ENCODE measurements around the gene RPL3.

Gene RPL3

DNA sequence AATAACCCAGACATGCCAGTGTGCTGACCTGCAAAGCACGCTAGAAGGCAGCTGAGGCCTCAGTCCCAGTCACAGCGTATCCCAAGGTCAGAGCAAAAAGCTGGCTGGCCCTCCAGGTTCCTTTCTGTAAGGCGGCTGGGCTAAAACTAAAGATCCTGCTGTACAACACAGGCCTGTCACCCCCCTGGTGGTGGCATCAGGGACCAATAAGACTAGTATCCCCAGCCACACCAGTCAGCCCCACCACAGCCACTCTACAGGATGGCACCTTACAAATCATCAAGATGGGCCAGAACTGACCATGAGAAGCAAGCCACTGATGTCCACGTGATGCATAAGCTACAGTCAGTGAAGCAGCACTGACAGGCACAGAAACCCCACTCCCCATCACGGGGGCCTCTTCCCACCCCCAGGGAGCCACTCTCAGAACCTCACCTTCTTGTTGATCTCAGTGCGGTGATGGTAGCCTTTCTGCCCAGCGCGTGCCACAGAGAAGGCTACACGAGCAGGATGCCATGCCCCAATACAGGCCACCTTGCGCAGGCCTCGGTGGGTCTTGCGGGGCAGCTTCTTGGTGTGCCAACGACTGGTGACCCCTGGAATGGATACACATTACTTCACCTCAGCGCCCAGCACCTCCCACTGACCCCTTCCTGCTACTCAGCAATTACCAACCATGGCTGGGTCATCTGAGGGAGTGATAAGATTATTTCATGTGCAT lies 5.0 kb downstream of the RPL3 start:
- no peak for DNase-seq (ENCODE audit: low read depth)
- H3K4me3 ChIP-seq (ENCODE audit: low read depth, low read length) = peak overlapping the region; percentile 25
- TF ChIP-seq, protein P1, sequence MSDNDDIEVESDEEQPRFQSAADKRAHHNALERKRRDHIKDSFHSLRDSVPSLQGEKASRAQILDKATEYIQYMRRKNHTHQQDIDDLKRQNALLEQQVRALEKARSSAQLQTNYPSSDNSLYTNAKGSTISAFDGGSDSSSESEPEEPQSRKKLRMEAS (IDR thresholded peaks at IDR 0.05; ENCODE audit: low read depth, low read length) = no peak
- TF ChIP-seq, protein P2, sequence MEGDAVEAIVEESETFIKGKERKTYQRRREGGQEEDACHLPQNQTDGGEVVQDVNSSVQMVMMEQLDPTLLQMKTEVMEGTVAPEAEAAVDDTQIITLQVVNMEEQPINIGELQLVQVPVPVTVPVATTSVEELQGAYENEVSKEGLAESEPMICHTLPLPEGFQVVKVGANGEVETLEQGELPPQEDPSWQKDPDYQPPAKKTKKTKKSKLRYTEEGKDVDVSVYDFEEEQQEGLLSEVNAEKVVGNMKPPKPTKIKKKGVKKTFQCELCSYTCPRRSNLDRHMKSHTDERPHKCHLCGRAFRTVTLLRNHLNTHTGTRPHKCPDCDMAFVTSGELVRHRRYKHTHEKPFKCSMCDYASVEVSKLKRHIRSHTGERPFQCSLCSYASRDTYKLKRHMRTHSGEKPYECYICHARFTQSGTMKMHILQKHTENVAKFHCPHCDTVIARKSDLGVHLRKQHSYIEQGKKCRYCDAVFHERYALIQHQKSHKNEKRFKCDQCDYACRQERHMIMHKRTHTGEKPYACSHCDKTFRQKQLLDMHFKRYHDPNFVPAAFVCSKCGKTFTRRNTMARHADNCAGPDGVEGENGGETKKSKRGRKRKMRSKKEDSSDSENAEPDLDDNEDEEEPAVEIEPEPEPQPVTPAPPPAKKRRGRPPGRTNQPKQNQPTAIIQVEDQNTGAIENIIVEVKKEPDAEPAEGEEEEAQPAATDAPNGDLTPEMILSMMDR (IDR thresholded peaks at IDR 0.05; ENCODE audit: low read depth, low read length) = no peak
- no peak for TF ChIP-seq MYC (IDR thresholded peaks at IDR 0.05; ENCODE audit: low read depth, low read length)
- no peak for TF ChIP-seq POLR2A (IDR thresholded peaks at IDR 0.05; ENCODE audit: extremely low read depth, insufficient read length)

DNA sequence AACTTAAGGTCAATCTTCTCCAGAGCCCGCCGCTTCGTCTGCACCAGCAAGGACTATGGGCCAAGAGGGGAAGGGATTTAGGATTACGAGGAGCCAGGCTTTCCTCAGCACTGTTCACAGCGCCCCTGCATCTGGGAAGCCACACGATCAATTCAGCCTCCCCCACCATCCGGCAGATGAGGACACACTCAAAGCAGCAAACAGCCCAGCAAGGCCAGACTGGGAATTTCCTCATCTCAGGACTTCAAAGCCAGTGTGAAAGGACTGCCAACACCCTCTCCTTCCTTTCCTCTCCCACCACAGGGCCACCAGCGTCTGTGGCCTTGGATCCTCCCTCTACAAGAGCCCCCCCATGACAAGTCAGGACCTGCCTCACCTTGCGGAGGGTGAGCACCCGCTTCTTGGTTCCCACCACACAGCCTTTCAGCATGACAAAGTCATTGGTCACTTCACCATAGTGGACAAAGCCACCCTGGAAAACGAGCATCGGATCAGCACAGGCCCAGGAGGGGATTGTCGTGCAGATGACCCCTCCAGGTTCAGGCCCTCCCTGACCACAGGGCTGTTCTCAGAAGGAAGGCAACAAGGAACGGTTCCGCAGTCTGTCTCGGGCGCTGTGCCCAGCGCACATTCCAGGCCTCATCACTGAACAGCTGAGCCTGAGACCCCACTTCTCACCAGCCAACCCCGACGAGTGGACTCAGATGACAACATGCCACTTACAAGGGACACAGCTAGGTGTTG lies 6.0 kb downstream of the RPL3 start:
- H3K4me3 ChIP-seq (ENCODE audit: low read depth, low read length) = no peak overlapping the region
- no peak for DNase-seq (ENCODE audit: low read depth)
- TF ChIP-seq POLR2A (IDR thresholded peaks at IDR 0.05; ENCODE audit: extremely low read depth, insufficient read length) (no peak), MYC (IDR thresholded peaks at IDR 0.05; ENCODE audit: low read depth, low read length) (no peak)
- TF ChIP-seq, protein P2 (IDR thresholded peaks at IDR 0.05; ENCODE audit: low read depth, low read length) = no peak
- TF ChIP-seq, protein P1 (IDR thresholded peaks at IDR 0.05; ENCODE audit: low read depth, low read length) = no peak

DNA sequence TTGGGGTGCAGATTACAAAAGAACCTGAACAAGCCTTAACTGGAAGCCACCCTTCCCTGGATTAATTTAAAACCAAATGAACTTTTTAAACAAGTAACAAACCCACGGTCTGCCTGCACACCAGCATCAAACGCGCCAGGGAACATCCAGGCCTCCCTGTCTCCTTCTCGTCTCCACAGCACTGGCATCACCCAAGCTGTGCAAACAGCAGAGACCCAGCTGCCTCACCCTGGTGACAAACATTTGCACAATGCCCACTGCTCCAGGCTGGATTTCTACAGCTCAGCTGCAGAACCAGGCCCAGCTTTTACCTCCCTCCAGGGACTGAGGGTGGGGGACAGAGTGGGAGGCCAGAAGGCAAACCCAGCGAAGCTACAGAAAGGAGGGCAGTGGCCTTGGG lies 7.0 kb downstream of the RPL3 start:
- TF ChIP-seq, protein P1 (IDR thresholded peaks at IDR 0.05; ENCODE audit: low read depth, low read length) = no peak
- TF ChIP-seq POLR2A (IDR thresholded peaks at IDR 0.05; ENCODE audit: extremely low read depth, insufficient read length) (no peak), MYC (IDR thresholded peaks at IDR 0.05; ENCODE audit: low read depth, low read length) (no peak)
- TF ChIP-seq, protein P2 (IDR thresholded peaks at IDR 0.05; ENCODE audit: low read depth, low read length) = no peak
- no peak overlapping the region for H3K4me3 ChIP-seq (ENCODE audit: low read depth, low read length)
- no peak for DNase-seq (ENCODE audit: low read depth)

DNA sequence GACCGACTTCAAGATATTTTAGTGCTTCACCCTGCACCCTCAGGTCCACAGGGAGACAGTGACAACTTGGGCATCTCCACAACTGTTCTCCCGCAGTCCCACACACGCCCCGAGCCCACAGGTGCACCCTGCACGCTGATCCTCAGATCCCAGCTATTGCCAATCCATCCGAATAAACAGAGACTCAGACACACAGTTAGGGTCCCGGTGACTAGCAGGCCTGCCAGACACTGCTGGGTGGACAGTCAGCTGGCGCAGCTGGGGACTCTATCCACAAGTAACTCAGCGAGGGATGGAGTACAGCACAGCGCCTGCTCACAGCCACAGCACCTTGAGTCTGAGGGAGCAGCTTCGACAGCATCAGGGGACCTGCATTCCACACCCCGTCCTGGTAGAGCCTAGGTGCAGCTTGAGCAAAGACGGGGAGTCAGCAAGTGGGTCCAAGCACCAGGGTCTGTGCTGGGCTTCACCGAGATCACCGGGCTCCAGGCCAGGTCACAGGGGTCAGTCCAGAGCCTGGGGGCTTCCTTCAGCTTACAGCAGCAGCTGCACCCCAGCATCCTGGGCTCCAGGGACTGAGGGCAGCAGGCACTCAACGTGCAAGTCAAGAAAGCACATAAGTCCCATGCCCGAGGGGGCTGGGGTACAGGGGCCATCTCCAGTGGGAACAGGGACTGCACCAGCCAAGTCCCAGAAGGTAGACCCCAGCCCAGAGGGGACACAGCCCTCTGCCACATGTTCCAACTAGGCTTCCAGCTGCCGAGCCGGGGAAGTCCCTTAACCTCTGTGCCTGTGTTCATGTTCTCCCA lies 7.6 kb downstream of the RPL3 start:
- TF ChIP-seq MYC (IDR thresholded peaks at IDR 0.05; ENCODE audit: low read depth, low read length) (no peak), POLR2A (IDR thresholded peaks at IDR 0.05; ENCODE audit: extremely low read depth, insufficient read length) (no peak)
- TF ChIP-seq, protein P2 (IDR thresholded peaks at IDR 0.05; ENCODE audit: low read depth, low read length) = no peak
- peak; percentile 40 for DNase-seq (ENCODE audit: low read depth)
- no peak overlapping the region for H3K4me3 ChIP-seq (ENCODE audit: low read depth, low read length)

DNA sequence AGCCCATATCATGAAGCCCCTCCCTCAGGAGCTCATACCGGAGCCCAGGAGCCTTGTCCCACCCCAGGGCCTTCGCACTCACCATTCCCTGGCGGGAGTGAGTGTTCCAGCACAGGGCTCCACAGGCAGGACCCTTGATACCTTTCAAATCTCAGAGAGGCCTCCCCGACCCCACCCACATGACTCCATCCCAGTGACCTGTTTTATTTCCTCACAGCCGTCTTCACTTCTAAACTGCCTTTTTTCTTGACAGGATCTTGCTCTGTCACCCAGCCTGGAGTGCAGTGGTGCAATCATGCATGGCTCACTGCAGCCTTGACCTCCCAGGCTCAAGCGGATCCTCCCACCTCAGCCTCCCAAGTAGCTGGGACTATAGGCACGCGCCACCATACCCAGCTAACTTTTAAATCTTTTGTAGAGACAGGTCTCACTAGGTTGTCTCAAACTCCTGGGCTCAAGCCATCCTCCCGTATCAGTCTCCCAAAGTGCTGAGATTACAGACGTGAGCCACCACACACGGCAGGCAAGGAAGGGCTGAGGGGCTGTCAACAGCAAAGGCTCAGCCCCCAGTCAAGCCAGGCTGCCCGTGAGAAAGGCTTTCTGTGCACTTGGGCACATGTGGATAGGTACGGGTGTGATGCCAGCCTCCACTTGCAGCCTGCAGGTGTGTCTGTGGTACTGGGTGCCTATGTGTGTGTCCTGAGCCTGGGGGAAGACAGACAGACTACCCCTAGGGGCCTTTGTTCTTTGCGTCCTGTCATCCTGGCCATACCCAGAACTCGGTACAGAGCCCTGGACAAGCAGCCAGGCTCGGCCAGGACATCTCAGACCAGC lies 9.3 kb downstream of the RPL3 start:
- peak; percentile 48 for DNase-seq (ENCODE audit: low read depth)

More for the DNA sequence above, 9.3 kb downstream of the RPL3 start:
- no peak for TF ChIP-seq POLR2A (IDR thresholded peaks at IDR 0.05; ENCODE audit: extremely low read depth, insufficient read length)
- TF ChIP-seq MYC (IDR thresholded peaks at IDR 0.05; ENCODE audit: low read depth, low read length) = no peak
- TF ChIP-seq, protein P1 (IDR thresholded peaks at IDR 0.05; ENCODE audit: low read depth, low read length) = no peak
- TF ChIP-seq, protein P2 (IDR thresholded peaks at IDR 0.05; ENCODE audit: low read depth, low read length) = no peak
- H3K4me3 ChIP-seq (ENCODE audit: low read depth, low read length) = no peak overlapping the region
